GF-D8 (cell line): Measurements from ENCODE around the gene CEP112.

Source experiments
- DNase-seq: peaks from one replicate; lab custom pipeline; 2025; lab: John Stamatoyannopoulos, UW

The CEP112 gene

GRCh38 chr17:65926599-65926998, 265.3 kb downstream of the CEP112 start:
- no peak for DNase-seq

DNA sequence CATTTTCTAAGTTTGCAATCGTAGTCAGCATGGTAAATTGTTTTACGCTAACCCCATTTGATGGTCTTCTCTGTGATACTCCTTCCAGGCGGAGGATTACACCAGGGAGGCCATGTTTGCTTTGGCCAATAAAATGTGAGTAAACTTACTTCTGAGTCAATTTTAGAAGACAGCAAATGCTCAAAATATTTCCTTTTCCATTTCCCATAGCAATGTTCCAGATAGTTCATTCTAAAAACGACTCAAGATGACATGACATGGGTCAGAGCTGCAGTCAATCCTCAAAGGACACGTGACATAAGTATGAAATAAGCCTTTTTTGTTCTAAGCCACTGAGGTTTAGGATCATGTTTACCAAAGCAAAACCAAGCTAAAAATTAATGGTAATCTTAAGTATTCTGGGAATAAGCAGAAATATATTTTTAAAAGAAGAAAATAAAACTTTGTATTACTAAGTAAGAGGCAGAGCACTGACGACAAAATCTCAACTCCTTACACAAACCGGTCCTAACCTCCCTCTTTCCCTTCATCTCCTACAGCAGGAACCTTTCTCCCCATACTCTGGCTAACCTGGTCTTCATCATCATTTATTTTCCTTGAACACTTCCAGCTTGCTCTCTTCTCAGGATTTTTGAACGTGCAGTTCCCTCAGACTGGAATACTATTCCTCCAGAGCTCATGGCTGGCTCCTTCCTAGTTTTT, 266.2 kb downstream of the CEP112 start:
- DNase-seq: no peak

DNA sequence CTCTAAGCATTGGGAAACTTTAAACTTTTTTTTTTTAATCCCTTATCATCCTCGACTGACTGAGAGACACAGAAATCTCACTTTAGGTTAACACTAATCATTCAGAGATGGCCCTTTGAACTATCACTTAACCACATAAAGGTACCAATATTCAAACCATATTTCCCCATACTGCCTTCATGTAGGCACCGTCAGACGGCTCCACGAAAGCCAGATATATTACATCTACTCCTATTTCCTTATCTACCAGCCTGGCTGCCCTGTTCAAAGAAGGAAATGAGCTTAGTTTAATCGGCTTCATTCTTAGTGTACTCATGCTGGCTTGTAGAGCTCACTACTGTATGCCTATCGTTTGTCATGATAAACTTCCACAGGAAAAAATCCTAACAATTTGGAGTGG, 270.9 kb downstream of the CEP112 start:
- no peak for DNase-seq

DNA sequence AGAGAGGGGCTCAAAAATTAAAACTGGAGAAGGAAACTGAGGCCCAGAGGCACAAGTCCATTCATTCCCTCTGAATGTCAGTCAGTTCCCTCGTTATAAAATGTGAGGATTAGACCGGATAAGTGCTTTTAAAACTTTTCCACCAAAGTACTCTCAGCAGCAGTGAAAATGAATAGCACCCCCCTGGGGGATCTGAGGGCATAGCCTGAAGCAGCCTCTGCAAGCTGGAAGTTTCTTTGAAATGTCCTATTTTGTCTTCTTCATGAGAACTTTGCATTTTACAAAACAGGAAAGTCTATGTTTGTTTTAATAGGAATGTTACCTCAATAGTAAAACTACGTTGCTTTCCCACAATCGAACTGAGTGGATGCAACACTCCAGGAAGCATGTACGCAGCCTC, 273.0 kb downstream of the CEP112 start:
- no peak for DNase-seq

GRCh38 chr17:65918500-65918899, 273.4 kb downstream of the CEP112 start:
- no peak for DNase-seq

GRCh38 chr17:65917560-65917959, 274.4 kb downstream of the CEP112 start:
- no peak for DNase-seq

DNA sequence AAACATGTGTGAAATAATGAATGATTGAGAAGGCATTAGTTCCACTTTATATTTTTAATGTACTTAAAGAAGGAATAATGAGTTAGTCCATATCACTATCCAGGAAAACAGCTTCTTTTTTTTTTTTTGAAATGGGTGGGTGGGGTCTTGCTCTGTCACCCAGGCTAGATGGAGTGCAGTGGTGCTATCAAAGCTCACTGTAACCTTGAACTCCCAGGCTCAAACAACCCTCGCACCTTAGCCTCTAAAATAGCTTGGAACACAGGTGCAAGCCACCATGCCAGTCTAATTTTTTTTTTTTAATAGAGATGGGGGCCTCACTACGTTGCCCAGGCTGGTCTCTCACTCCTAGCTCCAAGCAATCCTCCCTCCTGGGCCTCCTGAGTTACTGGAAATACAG, 275.5 kb downstream of the CEP112 start:
- DNase-seq: no peak

- DNase-seq: no peak
These were observed 277.1 kb downstream of the CEP112 start for GRCh38 chr17:65914784-65915342.

- DNase-seq: no peak
These were observed 278.5 kb downstream of the CEP112 start for GRCh38 chr17:65913326-65913850.

DNA sequence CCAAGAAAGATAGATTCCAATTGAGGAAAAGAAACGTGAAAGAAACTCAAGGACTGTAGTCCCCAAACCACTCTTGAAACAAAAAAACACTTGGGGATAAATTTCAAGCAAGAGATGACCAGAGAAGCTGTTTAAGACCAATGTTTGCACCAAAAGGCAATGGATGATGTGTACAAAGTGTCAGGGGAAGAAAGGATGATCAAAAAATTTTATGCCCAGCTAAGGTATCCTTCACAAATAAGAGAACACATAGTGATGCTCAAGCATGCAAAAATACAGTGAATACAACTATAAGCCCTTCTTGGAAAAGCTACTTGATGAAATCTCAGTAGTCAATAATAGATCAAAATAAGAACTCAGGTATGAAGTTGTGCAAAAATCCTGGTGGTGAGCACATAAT, 281.1 kb downstream of the CEP112 start:
- DNase-seq: no peak

DNA sequence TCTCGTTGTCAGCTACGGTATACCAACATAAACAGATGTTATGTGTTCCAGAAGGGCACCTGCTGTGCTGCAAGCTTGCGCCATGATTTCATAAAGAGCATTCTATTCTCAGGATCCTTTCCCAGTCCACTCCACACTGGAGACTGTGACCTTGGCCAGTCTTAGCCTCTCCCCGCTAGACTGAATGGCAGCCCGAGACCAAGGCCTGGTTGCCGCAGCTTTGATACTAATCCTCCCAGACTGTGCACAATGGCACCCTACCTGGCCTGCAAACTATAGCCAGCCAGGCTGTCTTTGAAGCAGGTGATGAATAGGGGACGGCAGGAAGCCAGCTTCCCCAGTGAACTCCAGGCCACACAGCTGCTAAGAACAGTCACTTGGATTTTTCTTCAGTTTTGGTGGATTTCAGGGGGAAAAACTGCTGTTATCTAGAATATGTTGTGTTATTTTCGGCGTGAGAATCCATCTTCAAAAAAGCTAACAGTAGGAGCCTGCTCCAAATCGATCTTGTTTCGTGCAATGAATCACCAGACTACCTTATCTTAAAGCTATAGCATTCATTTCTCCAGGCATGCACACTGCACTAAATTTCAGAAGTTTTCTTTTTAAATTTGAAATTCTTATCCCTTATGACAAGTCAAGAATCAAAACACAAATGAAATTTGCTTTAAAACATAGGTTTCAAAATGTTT, 289.0 kb downstream of the CEP112 start:
- DNase-seq: no peak

GRCh38 chr17:65902155-65902554, 289.8 kb downstream of the CEP112 start:
- DNase-seq: no peak

- DNase-seq: no peak
These were observed 290.5 kb downstream of the CEP112 start for GRCh38 chr17:65901394-65901793.

- DNase-seq: no peak
These were observed 291.7 kb downstream of the CEP112 start for GRCh38 chr17:65900216-65900615.

DNA sequence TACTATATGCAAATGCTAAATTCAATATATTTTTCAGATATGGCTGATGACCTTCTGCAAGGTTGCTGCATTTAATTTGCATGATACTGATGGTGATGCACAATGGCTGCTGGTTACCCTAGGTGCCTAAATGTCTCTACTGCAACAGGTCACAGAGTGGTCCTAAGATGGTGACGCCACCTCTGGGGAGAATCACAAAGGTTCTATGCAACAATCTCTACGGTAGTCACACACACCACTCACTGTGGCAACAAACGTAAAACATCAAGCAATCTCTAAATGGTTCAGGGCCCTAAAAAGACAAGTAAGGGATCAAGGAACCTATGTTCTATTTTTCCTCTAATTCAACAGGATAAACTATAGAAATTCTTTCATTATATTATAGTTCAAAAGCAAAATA, 293.3 kb downstream of the CEP112 start:
- DNase-seq: no peak

GRCh38 chr17:65896889-65897288, 295.0 kb downstream of the CEP112 start:
- no peak for DNase-seq

DNA sequence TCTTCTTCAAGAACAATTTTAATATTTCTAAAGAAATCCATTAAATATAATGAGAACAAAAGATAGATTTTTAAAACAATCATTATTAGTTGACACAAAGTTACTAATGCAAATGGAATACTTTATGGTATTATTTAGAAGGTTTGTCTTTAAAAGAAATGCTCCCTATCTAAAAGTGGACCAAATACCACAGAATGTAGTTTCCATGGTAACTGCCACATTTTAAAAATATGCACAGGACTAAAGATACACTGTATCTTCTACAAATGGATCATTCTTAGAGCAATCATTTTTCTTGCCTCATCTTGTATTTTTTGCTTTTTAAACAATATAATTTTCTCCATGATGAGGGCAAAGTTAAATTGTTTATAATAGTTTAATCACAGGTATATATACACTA, 296.0 kb downstream of the CEP112 start:
- no peak for DNase-seq

GRCh38 chr17:65893692-65894279, 298.1 kb downstream of the CEP112 start:
- DNase-seq: no peak

GRCh38 chr17:65892912-65893377, 299.0 kb downstream of the CEP112 start:
- no peak for DNase-seq

DNA sequence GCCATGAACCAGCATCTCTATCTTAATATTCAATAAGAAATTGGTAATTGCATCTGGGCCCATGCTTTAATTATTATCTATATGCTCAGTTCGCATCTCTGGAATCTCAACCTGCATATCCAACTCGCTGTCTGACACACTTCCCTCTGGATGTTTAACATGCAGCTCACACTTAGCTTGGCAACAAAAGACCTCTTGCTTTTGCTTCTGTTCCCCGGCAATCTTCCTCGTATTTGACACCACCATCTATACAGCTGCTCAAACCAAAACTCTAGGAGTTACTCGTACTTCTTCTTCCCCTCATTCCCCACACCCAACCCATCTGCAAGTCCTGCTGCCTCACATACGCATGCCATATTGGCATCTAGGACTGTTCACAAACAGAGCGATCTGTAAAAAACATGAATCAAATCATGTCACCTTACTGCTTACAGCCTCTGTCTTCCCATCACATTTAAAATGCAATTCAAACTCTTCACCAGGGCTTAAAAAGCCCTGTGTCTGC, 300.6 kb downstream of the CEP112 start:
- DNase-seq: no peak

DNA sequence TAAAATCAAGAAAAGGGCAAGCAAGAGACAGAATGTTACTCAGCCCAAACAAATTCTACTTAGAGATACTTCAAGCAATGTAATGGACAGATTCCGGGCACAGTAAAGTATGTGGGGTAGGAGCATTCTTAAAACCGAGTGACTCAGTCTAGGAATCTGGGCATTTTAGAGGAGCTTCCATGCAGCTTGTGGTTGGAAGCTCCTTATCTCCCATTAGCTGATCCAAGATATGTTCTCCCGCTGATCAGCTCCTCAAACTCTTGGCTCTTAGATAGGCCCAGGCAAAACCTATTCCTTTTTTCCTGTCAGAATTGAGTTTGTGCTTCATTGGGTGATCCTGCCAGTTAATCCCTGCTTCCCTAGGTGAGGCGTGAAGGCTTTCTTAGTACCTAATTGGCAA, 303.3 kb downstream of the CEP112 start:
- no peak for DNase-seq
